ENCODE measurements around the gene ZNF609.
"Not testable (repeated sequence)": the region's sequence is repeated elsewhere in the genome, so short reads cannot be mapped to it uniquely, and the experiment has no call there.

The ZNF609 gene

GRCh38 chr15:64599716-64600115 is 139.3 kb downstream of the ZNF609 start:
- H2BK5ac ChIP-seq (ENCODE audit: low read length) = no peak overlapping the region
- no peak overlapping the region for H3K18ac ChIP-seq (ENCODE audit: low read length)
- no peak overlapping the region for H2AK5ac ChIP-seq (ENCODE audit: low read length)
- no peak overlapping the region for H3K4ac ChIP-seq (ENCODE audit: low read depth, low read length)
- no peak overlapping the region for H3K23ac ChIP-seq (ENCODE audit: low read length)
- H3K4me2 ChIP-seq (ENCODE audit: low read length) = no peak overlapping the region
- H3K4me3 ChIP-seq (ENCODE audit: low read length) = no peak overlapping the region
- H2BK120ac ChIP-seq (ENCODE audit: low read depth, low read length) = no peak overlapping the region
- H2BK15ac ChIP-seq (replicated peaks; ENCODE audit: low read depth) = no peak overlapping the region
- H3K4me1 ChIP-seq (ENCODE audit: control insufficient read depth, low read depth, low read length) = peaks cover 1% of the 10 kb centered on the region
- no peak overlapping the region for H4K8ac ChIP-seq (ENCODE audit: low read depth, low read length)
- peaks cover 16% of the 10 kb centered on the region for H3K79me2 ChIP-seq (ENCODE audit: control insufficient read depth, insufficient read depth, low read length)
- H3K79me1 ChIP-seq (ENCODE audit: low read length) = peaks cover 15% of the 10 kb centered on the region
- no peaks in the 10 kb centered on the region for H3K36me3 ChIP-seq (ENCODE audit: control insufficient read depth, insufficient read depth, low read length)
- no peak for DNase-seq
- no peak overlapping the region for H3K27ac ChIP-seq (ENCODE audit: low read depth, low read length)
- no peak overlapping the region for H4K5ac ChIP-seq (ENCODE audit: low read length)
- no peaks in the 10 kb centered on the region for H3K27me3 ChIP-seq (ENCODE audit: insufficient read depth, low read length, poor library complexity)
- H3K56ac ChIP-seq (ENCODE audit: low read length) = no peak overlapping the region
- no peak overlapping the region for H3K9ac ChIP-seq (ENCODE audit: low read length)
- WGBS (ENCODE audit: extremely low coverage, insufficient coverage, low lambda C conversion rate) = no CpG with 5 or more reads among the region's 2 CpGs

GRCh38 chr15:64600794-64601193 is 140.4 kb downstream of the ZNF609 start:
- Histone ChIP-seq H3K23ac (ENCODE audit: low read length) (no peak overlapping the region), H3K56ac (ENCODE audit: low read length) (no peak overlapping the region), H3K27ac (ENCODE audit: low read depth, low read length) (no peak overlapping the region), H3K4me1 (ENCODE audit: control insufficient read depth, low read depth, low read length) (peaks cover 1% of the 10 kb centered on the region), H3K9ac (ENCODE audit: low read length) (no peak overlapping the region), H3K18ac (ENCODE audit: low read length) (no peak overlapping the region), H3K79me2 (ENCODE audit: control insufficient read depth, insufficient read depth, low read length) (peaks cover 11% of the 10 kb centered on the region), H2BK5ac (ENCODE audit: low read length) (no peak overlapping the region), H4K8ac (ENCODE audit: low read depth, low read length) (peak overlapping the region; percentile 1), H3K4me3 (ENCODE audit: low read length) (no peak overlapping the region), H2AK5ac (ENCODE audit: low read length) (no peak overlapping the region), H3K79me1 (ENCODE audit: low read length) (peaks cover 12% of the 10 kb centered on the region), H2BK120ac (ENCODE audit: low read depth, low read length) (no peak overlapping the region), H3K27me3 (ENCODE audit: insufficient read depth, low read length, poor library complexity) (no peaks in the 10 kb centered on the region), H4K5ac (ENCODE audit: low read length) (no peak overlapping the region), H3K4ac (ENCODE audit: low read depth, low read length) (no peak overlapping the region), H3K36me3 (ENCODE audit: control insufficient read depth, insufficient read depth, low read length) (no peaks in the 10 kb centered on the region), H3K4me2 (ENCODE audit: low read length) (no peak overlapping the region), H2BK15ac (replicated peaks; ENCODE audit: low read depth) (no peak overlapping the region)
- WGBS (ENCODE audit: extremely low coverage, insufficient coverage, low lambda C conversion rate) = 100% methylated on average over 1 of the region's 1 CpG
- no peak for DNase-seq

GRCh38 chr15:64604319-64604718 is 143.9 kb downstream of the ZNF609 start:
- no peak overlapping the region for H3K4me3 ChIP-seq (ENCODE audit: low read length)
- H3K4ac ChIP-seq (ENCODE audit: low read depth, low read length) = no peak overlapping the region
- H3K27ac ChIP-seq (ENCODE audit: low read depth, low read length) = no peak overlapping the region
- H3K56ac ChIP-seq (ENCODE audit: low read length) = no peak overlapping the region
- no peak overlapping the region for H3K18ac ChIP-seq (ENCODE audit: low read length)
- H3K9ac ChIP-seq (ENCODE audit: low read length) = no peak overlapping the region
- DNase-seq = no peak
- H2AK5ac ChIP-seq (ENCODE audit: low read length) = no peak overlapping the region
- no peak overlapping the region for H2BK15ac ChIP-seq (replicated peaks; ENCODE audit: low read depth)
- peaks cover 8% of the 10 kb centered on the region for H3K79me2 ChIP-seq (ENCODE audit: control insufficient read depth, insufficient read depth, low read length)
- H3K27me3 ChIP-seq (ENCODE audit: insufficient read depth, low read length, poor library complexity) = no peaks in the 10 kb centered on the region
- H3K79me1 ChIP-seq (ENCODE audit: low read length) = peaks cover 9% of the 10 kb centered on the region
- no peak overlapping the region for H3K4me2 ChIP-seq (ENCODE audit: low read length)
- no peak overlapping the region for H3K23ac ChIP-seq (ENCODE audit: low read length)
- H2BK5ac ChIP-seq (ENCODE audit: low read length) = no peak overlapping the region
- no peaks in the 10 kb centered on the region for H3K4me1 ChIP-seq (ENCODE audit: control insufficient read depth, low read depth, low read length)
- H3K36me3 ChIP-seq (ENCODE audit: control insufficient read depth, insufficient read depth, low read length) = no peaks in the 10 kb centered on the region
- no peak overlapping the region for H4K5ac ChIP-seq (ENCODE audit: low read length)
- H4K8ac ChIP-seq (ENCODE audit: low read depth, low read length) = no peak overlapping the region
- H2BK120ac ChIP-seq (ENCODE audit: low read depth, low read length) = no peak overlapping the region

GRCh38 chr15:64607416-64607815 is 147.0 kb downstream of the ZNF609 start:
- not testable (repeated sequence) for H3K4ac ChIP-seq (ENCODE audit: low read depth, low read length); H2AK5ac ChIP-seq (ENCODE audit: low read length); H2BK5ac ChIP-seq (ENCODE audit: low read length)

DNA sequence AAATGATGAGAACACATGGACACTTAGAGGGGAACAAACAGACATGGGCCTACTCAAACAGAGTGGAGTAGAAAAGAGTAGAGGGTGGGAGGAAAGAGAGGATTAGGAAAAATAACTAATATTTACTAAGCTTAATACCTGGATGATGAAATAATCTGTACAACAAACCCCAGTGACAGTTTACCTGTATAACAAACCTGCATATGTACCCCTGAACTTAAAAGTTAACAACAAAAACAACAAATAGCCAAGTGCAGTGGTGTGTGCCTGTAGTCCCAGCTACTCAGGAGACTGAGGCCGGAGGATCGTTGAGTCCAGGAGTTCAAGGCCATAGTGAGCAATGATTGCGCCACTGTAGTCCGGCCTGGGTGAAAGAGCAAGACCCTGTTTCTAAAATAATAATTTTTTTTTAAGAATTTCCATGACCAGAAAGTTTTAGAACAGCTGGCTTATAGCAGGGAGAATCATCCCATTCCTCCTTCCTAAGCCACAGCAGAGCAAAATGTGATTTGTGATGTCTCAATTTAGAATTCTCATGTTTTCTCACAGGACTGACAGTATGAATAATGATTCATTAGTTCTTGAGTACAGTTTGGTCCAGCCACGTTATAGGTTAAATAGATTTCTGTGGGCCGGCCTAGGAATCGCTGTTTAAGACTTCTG is 150.0 kb downstream of the ZNF609 start:
- Histone ChIP-seq H3K79me2 (ENCODE audit: control insufficient read depth, insufficient read depth, low read length) (peaks cover 4% of the 10 kb centered on the region), H3K36me3 (ENCODE audit: control insufficient read depth, insufficient read depth, low read length) (no peaks in the 10 kb centered on the region), H3K27ac (ENCODE audit: low read depth, low read length) (no peak overlapping the region), H4K5ac (ENCODE audit: low read length) (no peak overlapping the region), H3K56ac (ENCODE audit: low read length) (no peak overlapping the region), H3K4me2 (ENCODE audit: low read length) (no peak overlapping the region), H2BK15ac (replicated peaks; ENCODE audit: low read depth) (no peak overlapping the region), H3K18ac (ENCODE audit: low read length) (no peak overlapping the region), H3K27me3 (ENCODE audit: insufficient read depth, low read length, poor library complexity) (no peaks in the 10 kb centered on the region), H3K23ac (ENCODE audit: low read length) (no peak overlapping the region), H3K79me1 (ENCODE audit: low read length) (peaks cover 5% of the 10 kb centered on the region), H2BK120ac (ENCODE audit: low read depth, low read length) (no peak overlapping the region), H3K4me3 (ENCODE audit: low read length) (no peak overlapping the region), H3K4ac (ENCODE audit: low read depth, low read length) (no peak overlapping the region), H3K4me1 (ENCODE audit: control insufficient read depth, low read depth, low read length) (peaks cover 2% of the 10 kb centered on the region), H2AK5ac (ENCODE audit: low read length) (no peak overlapping the region), H4K8ac (ENCODE audit: low read depth, low read length) (no peak overlapping the region), H3K9ac (ENCODE audit: low read length) (no peak overlapping the region), H2BK5ac (ENCODE audit: low read length) (no peak overlapping the region)
- no CpG with 5 or more reads among the region's 7 CpGs for WGBS (ENCODE audit: extremely low coverage, insufficient coverage, low lambda C conversion rate)
- no peak for DNase-seq

More at GRCh38 chr15:64607416-64607815, 147.0 kb downstream of the ZNF609 start:
- H3K27ac ChIP-seq (ENCODE audit: low read depth, low read length); H3K4me3 ChIP-seq (ENCODE audit: low read length); H4K8ac ChIP-seq (ENCODE audit: low read depth, low read length); H4K5ac ChIP-seq (ENCODE audit: low read length); DNase-seq; H3K9ac ChIP-seq (ENCODE audit: low read length); H3K27me3 ChIP-seq (ENCODE audit: insufficient read depth, low read length, poor library complexity); H2BK120ac ChIP-seq (ENCODE audit: low read depth, low read length); H3K79me2 ChIP-seq (ENCODE audit: control insufficient read depth, insufficient read depth, low read length); H3K56ac ChIP-seq (ENCODE audit: low read length); H3K4me2 ChIP-seq (ENCODE audit: low read length); H3K79me1 ChIP-seq (ENCODE audit: low read length); H3K4me1 ChIP-seq (ENCODE audit: control insufficient read depth, low read depth, low read length); H3K18ac ChIP-seq (ENCODE audit: low read length); H3K36me3 ChIP-seq (ENCODE audit: control insufficient read depth, insufficient read depth, low read length); H2BK15ac ChIP-seq (replicated peaks; ENCODE audit: low read depth); H3K23ac ChIP-seq (ENCODE audit: low read length): not testable (repeated sequence)
- WGBS (ENCODE audit: extremely low coverage, insufficient coverage, low lambda C conversion rate) = no CpG with 5 or more reads among the region's 6 CpGs

GRCh38 chr15:64611085-64611725 is 150.8 kb downstream of the ZNF609 start:
- no peak overlapping the region for H2AK5ac ChIP-seq (ENCODE audit: low read length)
- no peak overlapping the region for H3K4me2 ChIP-seq (ENCODE audit: low read length)
- H3K36me3 ChIP-seq (ENCODE audit: control insufficient read depth, insufficient read depth, low read length) = no peaks in the 10 kb centered on the region
- H3K23ac ChIP-seq (ENCODE audit: low read length) = no peak overlapping the region
- H3K4me1 ChIP-seq (ENCODE audit: control insufficient read depth, low read depth, low read length) = peaks cover 2% of the 10 kb centered on the region
- no peak overlapping the region for H2BK5ac ChIP-seq (ENCODE audit: low read length)
- H2BK120ac ChIP-seq (ENCODE audit: low read depth, low read length) = no peak overlapping the region
- no peak overlapping the region for H3K27ac ChIP-seq (ENCODE audit: low read depth, low read length)
- H3K9ac ChIP-seq (ENCODE audit: low read length) = no peak overlapping the region
- no peak overlapping the region for H3K18ac ChIP-seq (ENCODE audit: low read length)
- no peaks in the 10 kb centered on the region for H3K27me3 ChIP-seq (ENCODE audit: insufficient read depth, low read length, poor library complexity)
- no peak overlapping the region for H2BK15ac ChIP-seq (replicated peaks; ENCODE audit: low read depth)
- no peak overlapping the region for H4K8ac ChIP-seq (ENCODE audit: low read depth, low read length)
- H3K79me2 ChIP-seq (ENCODE audit: control insufficient read depth, insufficient read depth, low read length) = peaks cover 4% of the 10 kb centered on the region
- no peak for DNase-seq
- H4K5ac ChIP-seq (ENCODE audit: low read length) = no peak overlapping the region
- H3K4ac ChIP-seq (ENCODE audit: low read depth, low read length) = no peak overlapping the region
- H3K56ac ChIP-seq (ENCODE audit: low read length) = no peak overlapping the region
- peaks cover 9% of the 10 kb centered on the region for H3K79me1 ChIP-seq (ENCODE audit: low read length)
- no peak overlapping the region for H3K4me3 ChIP-seq (ENCODE audit: low read length)

Data from mesendoderm (in vitro differentiated cells).